SK-N-MC (cell line): ENCODE measurements around the gene PFN2.

Experiments used
- DNase-seq: peaks from one replicate; pipeline ENCODE4 v3.0.0-alpha.2; 2011; ENCODE audit warnings: low read depth, low spot score
- H3K27ac ChIP-seq: fragments of 200-600 bp; sonication (generic); 2 replicates; pipeline ENCODE4 v1.5.1; 2016; ENCODE audit warnings: mixed run types
- H3K36me3 ChIP-seq: fragments of 200-600 bp; sonication (generic); 2 replicates; pipeline ENCODE4 v1.6.1; 2017; ENCODE audit warnings: antibody characterized with exemption, low read length, mixed read lengths; ENCODE audit not compliant: insufficient read depth
- H3K4me3 ChIP-seq: fragments of 200-600 bp; sonication (generic); 2 replicates; pipeline ENCODE4 v1.5.1; 2016
- H3K9ac ChIP-seq: fragments of 200-600 bp; sonication (generic); 2 replicates; pipeline ENCODE4 v1.8.0; 2017; ENCODE audit warnings: mixed run types, mixed read lengths; ENCODE audit not compliant: insufficient read length
- H3K9me3 ChIP-seq: fragments of 200-600 bp; sonication (generic); 2 replicates; pipeline ENCODE4 v1.6.1; 2017; ENCODE audit warnings: low read depth, mild to moderate bottlenecking, antibody characterized with exemption, low read length, moderate library complexity, mixed read lengths
- EZH2 ChIP-seq: fragments of 200-600 bp; sonication (generic); IDR thresholded peaks from one replicate; pipeline ENCODE4 v1.6.1; 2017; ENCODE audit warnings: antibody characterized with exemption
- FOXP2 ChIP-seq: optimal IDR thresholded peaks from 2 replicates; pipeline ENCODE3; 2011; ENCODE audit warnings: mild to moderate bottlenecking, moderate library complexity; ENCODE audit not compliant: insufficient read depth; ENCODE audit errors: extremely low read length, control extremely low read depth
- POLR2AphosphoS5 ChIP-seq: IDR thresholded peaks from 2 replicates; pipeline ENCODE4 v1.6.1; 2012; ENCODE audit warnings: mild to moderate bottlenecking, low read depth, low read length, borderline replicate concordance

Gene PFN2

GRCh38 chr3:149919509-149919908 lies 51.2 kb downstream of the PFN2 start:
- Histone ChIP-seq H3K4me3 (no peak overlapping the region), H3K36me3 (no peaks in the 10 kb centered on the region; the same call in 1 of the 2 replicates), H3K9ac (no peak overlapping the region), H3K9me3 (no peaks in the 10 kb centered on the region), H3K27ac (no peak overlapping the region)
- TF ChIP-seq EZH2 (no peak), POLR2AphosphoS5 (no peak)
- DNase-seq: no peak

DNA sequence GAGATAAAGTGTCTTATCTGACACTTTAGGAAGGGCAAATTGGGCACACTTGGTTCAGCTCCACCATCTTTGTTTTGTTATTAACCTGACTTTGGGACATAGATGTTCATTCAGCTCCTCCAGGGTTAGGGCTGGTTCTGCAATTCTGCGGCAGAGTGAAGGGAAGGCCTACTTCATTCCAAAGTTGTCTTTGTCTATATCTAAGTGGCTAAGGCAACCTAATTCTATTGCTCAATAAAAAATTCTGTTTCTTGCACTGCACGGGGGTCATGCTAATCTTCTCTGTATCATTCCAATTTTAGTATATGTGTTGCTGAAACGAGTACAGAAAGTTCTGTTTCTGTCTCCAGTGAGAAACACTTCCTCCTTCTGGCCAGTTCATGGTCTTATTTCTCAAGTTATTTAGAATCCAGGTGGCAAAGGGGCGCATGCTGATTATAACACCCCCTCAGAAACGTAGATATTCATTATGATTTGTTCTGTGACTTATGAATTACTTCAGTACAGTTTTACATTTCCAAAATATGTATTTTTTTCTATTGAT lies 53.5 kb downstream of the PFN2 start:
- Histone ChIP-seq H3K27ac (no peak overlapping the region), H3K9me3 (no peaks in the 10 kb centered on the region), H3K4me3 (no peak overlapping the region), H3K9ac (no peak overlapping the region), H3K36me3 (no peaks in the 10 kb centered on the region; the same call in 1 of the 2 replicates)
- DNase-seq: no peak
- TF ChIP-seq EZH2 (no peak), FOXP2 (no peak), POLR2AphosphoS5 (no peak)
